ENCODE data around the gene NFIC.
"Not testable (repeated sequence)": the region's sequence is repeated elsewhere in the genome, so short reads cannot be mapped to it uniquely, and the experiment has no call there.

NFIC gene

GRCh38 chr19:3336680-3337523, 29.5 kb upstream of the NFIC start:
- no peak for DNase-seq (ENCODE audit: low read depth in 2 of 2)

GRCh38 chr19:3338541-3339181, 27.7 kb upstream of the NFIC start:
- DNase-seq (ENCODE audit: low read depth in 2 of 2), result no peak

GRCh38 chr19:3340340-3340739, 26.0 kb upstream of the NFIC start:
- no peak for DNase-seq (ENCODE audit: low read depth in 2 of 2)

- DNase-seq (ENCODE audit: low read depth in 2 of 2), result no peak
Observed at GRCh38 chr19:3342246-3342645, 24.1 kb upstream of the NFIC start.

- not testable (repeated sequence) for DNase-seq (ENCODE audit: low read depth in 2 of 2)
Observed at GRCh38 chr19:3342962-3343361, 23.4 kb upstream of the NFIC start.

- no peak for DNase-seq (ENCODE audit: low read depth in 2 of 2)
Observed at GRCh38 chr19:3343619-3344502, 22.5 kb upstream of the NFIC start.

GRCh38 chr19:3344608-3345598, 21.5 kb upstream of the NFIC start:
- DNase-seq (ENCODE audit: low read depth in 2 of 2), result no peak

- no peak for DNase-seq (ENCODE audit: low read depth in 2 of 2)
Observed at GRCh38 chr19:3345850-3346460, 20.4 kb upstream of the NFIC start.

GRCh38 chr19:3346677-3347353, 19.6 kb upstream of the NFIC start:
- DNase-seq (ENCODE audit: low read depth in 2 of 2), result no peak

GRCh38 chr19:3348042-3348441, 18.3 kb upstream of the NFIC start:
- DNase-seq (ENCODE audit: low read depth in 2 of 2), result no peak

- DNase-seq (ENCODE audit: low read depth in 2 of 2), result not testable (repeated sequence)
Observed at GRCh38 chr19:3348469-3348868, 17.9 kb upstream of the NFIC start.

GRCh38 chr19:3350014-3350663, 16.2 kb upstream of the NFIC start:
- no peak for DNase-seq (ENCODE audit: low read depth in 2 of 2)

- DNase-seq (ENCODE audit: low read depth in 2 of 2), result no peak
Observed at GRCh38 chr19:3351702-3352447, 14.5 kb upstream of the NFIC start.

- no peak for DNase-seq (ENCODE audit: low read depth in 2 of 2)
Observed at GRCh38 chr19:3353493-3353892, 12.9 kb upstream of the NFIC start.

GRCh38 chr19:3356805-3357204, 9.6 kb upstream of the NFIC start:
- no peak for DNase-seq (ENCODE audit: low read depth in 2 of 2)

- DNase-seq (ENCODE audit: low read depth in 2 of 2), result no peak
Observed at GRCh38 chr19:3357271-3357991, 9.0 kb upstream of the NFIC start.

- DNase-seq (ENCODE audit: low read depth in 2 of 2), result no peak
Observed at GRCh38 chr19:3357992-3358688, 8.2 kb upstream of the NFIC start.

- no peak for DNase-seq (ENCODE audit: low read depth in 2 of 2)
Observed at GRCh38 chr19:3358689-3359014, 7.7 kb upstream of the NFIC start.

All from stimulated activated CD8-positive, alpha-beta memory T cell treated with anti-CD3 and anti-CD28 coated beads, Interleukin-7, amount 100 ng/mL, for 1 hour (primary cell).